IPS DF 19.7 (cell line): Measurements from ENCODE around the gene ICAM1.

ENCODE experiments used
- DNase-seq: peaks from one replicate; pipeline ENCODE4 v3.0.0-alpha.2; 2013; ENCODE audit warnings: low read depth, low spot score

ICAM1 gene

GRCh38 chr19:10321417-10321797 lies 50.5 kb downstream of the ICAM1 start:
- no peak for DNase-seq

DNA sequence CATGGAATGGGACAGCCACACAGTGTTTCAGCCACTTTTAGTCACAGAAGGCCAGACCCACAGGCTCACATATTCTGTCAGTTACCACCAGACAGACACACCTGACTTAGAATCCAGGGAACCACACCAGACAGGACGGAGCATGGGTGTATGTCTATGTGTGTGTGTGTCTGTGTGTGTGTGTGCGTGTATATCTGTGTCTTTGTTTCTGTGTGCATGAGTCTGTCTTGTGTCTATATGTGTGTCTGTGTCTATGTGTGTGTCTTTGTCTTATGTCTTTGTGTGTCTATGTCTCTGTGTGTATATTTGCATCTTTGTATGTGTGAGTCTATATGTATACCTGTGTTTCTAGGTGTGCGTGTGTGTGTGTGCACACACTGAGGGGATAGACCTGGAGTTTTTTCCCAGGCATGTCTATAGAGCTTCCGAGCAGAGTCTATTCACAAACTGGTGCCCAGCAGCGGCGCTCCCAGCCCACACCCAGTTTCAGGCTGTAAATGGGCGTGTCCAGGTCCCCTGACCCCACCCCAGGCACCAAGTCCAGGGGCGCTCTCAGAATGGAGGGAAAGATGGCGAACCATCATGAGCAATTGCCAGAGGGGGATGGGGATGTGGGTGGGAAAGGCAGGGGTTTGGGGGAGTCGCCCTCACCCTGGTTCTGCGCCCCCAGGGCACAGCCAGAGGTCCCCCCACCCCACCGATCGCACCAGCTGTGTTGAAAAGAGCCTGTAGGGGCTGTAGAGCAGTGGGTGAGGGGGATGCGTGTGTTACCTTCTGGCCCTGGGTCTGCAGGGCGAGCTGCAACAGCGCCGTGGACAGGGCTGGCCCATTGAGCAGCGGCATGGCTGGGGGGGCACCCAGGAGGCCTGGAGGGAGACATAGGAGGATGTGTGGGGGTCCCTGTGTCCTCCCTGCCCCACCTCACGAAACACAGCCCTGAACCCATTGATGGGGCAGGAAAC lies 51.2 kb downstream of the ICAM1 start:
- no peak for DNase-seq

DNA sequence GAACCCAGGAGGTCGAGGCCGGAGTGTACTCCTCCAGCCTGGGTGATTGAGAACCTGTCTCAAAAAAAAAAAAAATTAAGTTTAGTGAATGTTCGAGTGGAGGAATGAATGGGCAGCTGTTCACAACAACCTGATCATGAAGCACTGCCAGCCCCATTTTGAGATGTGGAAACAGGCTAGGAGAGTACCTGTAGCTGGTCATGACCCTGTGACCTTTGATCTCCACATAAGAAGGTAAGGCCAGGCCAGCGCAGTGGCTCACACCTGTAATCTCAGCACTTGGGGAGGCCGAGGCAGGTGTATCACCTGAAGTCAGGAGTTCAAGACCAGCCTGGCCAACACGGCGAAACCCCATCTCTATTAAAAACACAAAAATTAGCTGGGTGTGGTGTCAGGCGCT lies 54.8 kb downstream of the ICAM1 start:
- no peak for DNase-seq

GRCh38 chr19:10327793-10328192 lies 56.9 kb downstream of the ICAM1 start:
- DNase-seq, result no peak

DNA sequence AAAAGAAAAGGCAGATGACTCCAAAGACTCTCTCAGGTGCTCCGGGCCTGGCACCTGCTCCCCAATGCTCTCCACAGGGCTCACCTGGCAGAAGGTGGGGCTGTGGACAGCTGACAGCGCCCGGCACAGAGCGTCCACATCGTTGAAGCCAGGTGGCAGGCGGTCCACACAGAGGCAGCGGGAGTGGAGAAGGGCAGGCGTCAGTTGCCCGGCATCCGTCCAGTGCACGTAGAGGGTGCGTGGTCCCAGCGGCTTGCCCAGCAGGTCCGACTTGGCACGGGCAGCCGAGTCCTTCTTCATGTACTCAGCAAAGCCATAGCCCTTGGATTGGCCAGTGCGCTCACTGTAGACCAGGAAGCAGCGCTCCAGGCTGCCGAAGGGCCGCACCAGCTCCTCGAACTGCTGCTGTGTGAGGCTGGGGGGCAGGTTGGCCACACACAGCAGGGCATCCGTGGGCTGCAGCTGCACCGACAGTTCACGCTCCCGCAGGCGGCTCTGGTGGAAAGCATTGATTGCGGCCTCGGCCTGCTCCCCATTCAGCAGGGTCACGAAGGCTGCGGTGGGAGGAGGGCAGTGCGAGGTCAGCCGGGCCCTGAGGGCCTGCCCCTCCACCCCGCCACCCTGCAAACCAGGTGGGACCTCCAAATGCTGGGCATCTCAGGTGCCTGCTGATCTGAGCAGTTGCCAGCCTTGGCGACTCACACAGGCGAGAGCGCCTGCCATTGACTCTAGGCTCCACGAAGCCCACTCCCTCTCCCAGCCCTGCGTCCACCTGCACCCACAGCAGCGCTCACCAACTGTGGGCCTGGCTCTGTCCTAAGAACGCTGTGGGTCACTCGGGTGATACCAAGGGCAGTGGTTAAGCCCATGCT lies 57.9 kb downstream of the ICAM1 start:
- DNase-seq, result no peak

DNA sequence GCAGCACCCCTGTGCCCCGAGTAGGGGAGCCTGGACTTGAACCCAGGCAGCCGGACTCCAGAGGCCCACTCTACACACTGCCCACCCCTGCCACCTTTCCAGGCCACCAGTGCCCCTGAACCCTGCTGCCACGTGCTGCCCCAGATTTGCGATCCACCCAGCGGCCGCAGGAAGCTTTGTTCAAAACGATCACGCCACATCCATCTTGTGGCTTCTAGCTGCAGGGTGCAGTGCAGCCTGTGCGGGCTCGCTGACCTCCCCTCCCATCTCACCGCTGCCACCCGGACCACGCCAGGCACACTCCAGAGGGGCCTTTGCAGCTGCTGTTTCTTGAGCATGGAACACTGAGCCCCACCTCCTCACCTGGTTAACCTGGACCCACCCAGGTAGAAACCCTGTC lies 58.6 kb downstream of the ICAM1 start:
- no peak for DNase-seq

- DNase-seq, result no peak
These were observed 61.4 kb downstream of the ICAM1 start for GRCh38 chr19:10332158-10332964.

DNA sequence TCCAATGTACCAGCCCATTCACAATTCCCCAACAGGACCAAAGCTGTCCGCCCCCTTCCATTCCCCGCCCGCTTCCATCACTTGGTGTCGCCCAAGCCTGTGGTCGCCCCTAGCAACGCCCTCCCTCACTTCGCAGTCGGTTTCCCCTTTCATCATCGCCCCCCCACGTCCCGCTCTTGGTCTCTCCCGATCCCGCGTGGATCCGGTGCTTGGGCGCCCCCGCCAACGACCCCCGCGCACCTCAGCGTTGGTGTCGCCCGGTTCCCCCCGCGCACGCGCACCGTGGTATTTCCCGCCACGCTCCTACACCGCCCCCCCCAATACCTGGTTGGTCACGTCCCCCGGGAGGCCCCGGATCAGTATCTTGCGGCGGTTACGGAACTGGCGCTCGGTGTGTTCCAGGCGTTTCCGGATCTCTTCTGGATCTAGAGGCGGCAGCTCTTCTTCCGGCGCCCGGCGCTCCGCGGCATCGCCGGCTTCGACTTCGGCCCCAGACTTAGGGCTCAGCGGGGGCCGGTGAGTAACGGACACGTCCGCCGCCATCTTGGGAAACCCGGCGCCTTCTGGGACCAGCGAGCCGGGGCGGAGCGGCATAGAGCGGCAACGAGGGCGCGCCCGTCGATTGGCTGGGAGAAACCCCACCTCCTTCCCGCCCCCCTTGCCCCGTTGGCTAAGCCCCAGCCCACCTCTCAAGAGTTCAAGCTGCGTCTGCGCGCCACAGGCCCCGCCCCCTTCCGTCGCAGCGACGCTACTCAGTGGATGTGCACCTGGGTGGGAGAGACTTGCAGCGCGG lies 62.2 kb downstream of the ICAM1 start, which contains the start of gene RAVER1:
Gene RAVER1 (minus strand): TSS at position 565 of the 793 bp plus-strand sequence. CDS start 22 bp downstream, at position 543.
- no peak for DNase-seq

DNA sequence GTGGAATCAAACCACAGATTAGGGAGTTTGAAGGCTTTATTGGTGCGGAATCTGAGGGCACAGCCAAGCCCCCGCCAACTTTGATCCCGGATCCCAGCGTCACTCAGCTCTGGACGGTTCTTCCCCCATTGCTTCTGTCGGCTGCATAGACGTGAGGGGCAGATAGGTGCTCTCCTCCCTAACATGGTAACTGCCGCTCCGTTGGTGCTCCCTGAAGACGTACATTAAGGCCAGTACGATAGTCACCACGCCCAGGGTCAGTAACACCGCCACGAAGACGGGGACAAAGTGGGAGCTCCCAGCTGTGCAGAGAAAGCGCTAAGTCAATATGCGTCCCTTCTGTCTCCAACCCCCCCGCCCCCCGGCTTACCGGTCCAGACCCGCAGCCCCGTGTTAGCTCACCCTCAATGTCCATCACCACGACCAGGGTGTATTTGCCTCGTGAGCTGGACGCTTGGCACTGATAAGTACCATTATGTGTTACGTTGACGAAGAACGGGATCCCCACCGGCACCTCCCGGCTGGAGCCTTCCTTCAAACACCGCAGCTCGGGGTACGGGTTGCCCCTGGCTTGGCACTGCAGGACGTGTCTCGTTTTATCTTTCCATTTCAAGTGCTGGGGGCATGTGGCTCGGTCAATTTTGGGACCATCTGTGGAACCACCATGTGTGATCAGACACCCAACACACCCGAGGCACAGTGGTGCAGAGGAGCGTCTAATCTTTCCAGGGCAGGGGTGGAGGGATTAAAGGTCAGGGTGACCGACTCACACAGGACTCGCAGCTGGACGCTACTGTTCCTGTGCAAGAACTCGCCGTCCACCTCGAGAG lies 63.1 kb downstream of the ICAM1 start:
- DNase-seq, result no peak

GRCh38 chr19:10334588-10335351 lies 63.9 kb downstream of the ICAM1 start:
- DNase-seq, result no peak

GRCh38 chr19:10335352-10335985 lies 64.5 kb downstream of the ICAM1 start:
- DNase-seq, result no peak
